22Rv1 (cell line): Measurements from ENCODE around the gene MAGEA1.

ENCODE experiments used
- CTCF ChIP-seq: fragments of 450-650 bp; IDR thresholded peaks from 2 replicates; pipeline ENCODE4 v1.5.1; 2017; ENCODE audit warnings: mild to moderate bottlenecking
- ZFX ChIP-seq: fragments of 450-650 bp; IDR thresholded peaks from 2 replicates; pipeline ENCODE4 v1.6.1; 2017; ENCODE audit warnings: antibody characterized with exemption, borderline replicate concordance

- TF ChIP-seq CTCF: no peak
- TF ChIP-seq ZFX: no peak
Observed at GRCh38 chrX:153200462-153200861, 21.4 kb downstream of the MAGEA1 start.
